Activated CD4-positive, alpha-beta memory T cell treated with anti-CD3 and anti-CD28 coated beads for 36 hours (primary cell): ENCODE measurements around the gene KRTAP19-1. TPM values are rescaled to one million over a fixed set of nuclear protein-coding genes. Genes with fewer than 3 reads are reported as not detected.

Source experiments
- CTCF ChIA-PET: fragments of 350-600 bp; sonication (Branson Sonifier 250); formaldehyde crosslinking; loops from one replicate; lab custom pipeline; 2021; ENCODE audit warnings: antibody characterized with exemption, inconsistent platforms; lab: Charles Lee
- POLR2A ChIA-PET: fragments of 350-600 bp; sonication (Branson Sonifier 250); formaldehyde crosslinking; loops from one replicate; lab custom pipeline; 2021; ENCODE audit warnings: antibody characterized with exemption; lab: Charles Lee
- DNase-seq: peaks from one replicate; pipeline ENCODE4 v3.0.0-alpha.2; 2020
- H3K27ac Mint-ChIP-seq: one replicate; pipeline ENCODE4 v1.8.0; 2021; ENCODE audit warnings: mixed read lengths
- H3K27me3 Mint-ChIP-seq: one replicate; pipeline ENCODE4 v1.8.0; 2021; ENCODE audit warnings: mixed read lengths
- H3K36me3 Mint-ChIP-seq: one replicate; pipeline ENCODE4 v1.8.0; 2021; ENCODE audit warnings: mixed read lengths
- H3K4me1 Mint-ChIP-seq: one replicate; pipeline ENCODE4 v1.8.0; 2021; ENCODE audit warnings: low read depth, mixed read lengths
- H3K4me3 Mint-ChIP-seq: one replicate; pipeline ENCODE4 v1.8.0; 2021; ENCODE audit warnings: mild to moderate bottlenecking, mixed read lengths
- H3K9me3 Mint-ChIP-seq: one replicate; pipeline ENCODE4 v1.8.0; 2021; ENCODE audit warnings: mixed read lengths
- intact Hi-C: fragments of 100-400 bp; cut with micrococcal nuclease; formaldehyde crosslinking; loops from one replicate; pipeline ENCODE4 v1.15.1; 2023
- total RNA-seq, 2 experiments: library from RNA; stranded (reverse); gene quantifications; one replicate each; pipeline ENCODE4 v1.2.3, GENCODE V29; 2021

Gene KRTAP19-1
- total RNA-seq, 2 experiments from 2014 or later = not detected

GRCh38 chr21:30468900-30469714, 11.1 kb downstream of the KRTAP19-1 start:
- ChIA-PET CTCF (no interaction called here), POLR2A (no interaction called here)
- Mint-ChIP-seq H3K27me3 (peaks cover 1% of the 10 kb centered on the region), H3K9me3 (no peaks in the 10 kb centered on the region), H3K36me3 (no peaks in the 10 kb centered on the region), H3K27ac (no peak overlapping the region), H3K4me3 (no peak overlapping the region), H3K4me1 (no peaks in the 10 kb centered on the region)
- no peak for DNase-seq
- intact Hi-C loops = no loop called here

- DNase-seq = no peak
- ChIA-PET POLR2A (no interaction called here), CTCF (no interaction called here)
- Mint-ChIP-seq H3K4me1 (no peaks in the 10 kb centered on the region), H3K9me3 (peaks cover 2% of the 10 kb centered on the region), H3K4me3 (no peak overlapping the region), H3K27me3 (no peaks in the 10 kb centered on the region), H3K27ac (no peak overlapping the region), H3K36me3 (no peaks in the 10 kb centered on the region)
- intact Hi-C loops = no loop called here
Observed at GRCh38 chr21:30463713-30464112, 16.5 kb downstream of the KRTAP19-1 start.

GRCh38 chr21:30448514-30448913, 31.7 kb downstream of the KRTAP19-1 start:
- H3K4me1 Mint-ChIP-seq = no peaks in the 10 kb centered on the region
- no peak for DNase-seq
- no peak overlapping the region for H3K27ac Mint-ChIP-seq
- no peaks in the 10 kb centered on the region for H3K36me3 Mint-ChIP-seq
- POLR2A ChIA-PET = no interaction called here
- intact Hi-C loops = no loop called here
- H3K9me3 Mint-ChIP-seq = no peaks in the 10 kb centered on the region
- CTCF ChIA-PET = interaction anchor here (1.6 kb wide), 1 partner anchor 15 kb away, joined by 4 read pairs; no protein-coding TSS in a partner anchor
- peaks cover 2% of the 10 kb centered on the region for H3K27me3 Mint-ChIP-seq
- H3K4me3 Mint-ChIP-seq = no peak overlapping the region

GRCh38 chr21:30447056-30447455, 33.1 kb downstream of the KRTAP19-1 start:
- no peak for DNase-seq
- POLR2A ChIA-PET = no interaction called here
- H3K4me3 Mint-ChIP-seq = no peak overlapping the region
- H3K9me3 Mint-ChIP-seq = no peaks in the 10 kb centered on the region
- intact Hi-C loops = no loop called here
- no peaks in the 10 kb centered on the region for H3K36me3 Mint-ChIP-seq
- no peaks in the 10 kb centered on the region for H3K4me1 Mint-ChIP-seq
- CTCF ChIA-PET = no interaction called here
- peaks cover 2% of the 10 kb centered on the region for H3K27me3 Mint-ChIP-seq
- no peak overlapping the region for H3K27ac Mint-ChIP-seq

GRCh38 chr21:30444204-30444603, 36.0 kb downstream of the KRTAP19-1 start:
- DNase-seq = no peak
- Mint-ChIP-seq H3K9me3 (no peaks in the 10 kb centered on the region), H3K4me3 (no peak overlapping the region), H3K27me3 (peaks cover 2% of the 10 kb centered on the region), H3K36me3 (no peaks in the 10 kb centered on the region), H3K4me1 (no peaks in the 10 kb centered on the region), H3K27ac (no peak overlapping the region)
- ChIA-PET POLR2A (no interaction called here), CTCF (no interaction called here)
- intact Hi-C loops = no loop called here

GRCh38 chr21:30443226-30443625, 36.9 kb downstream of the KRTAP19-1 start:
- H3K27me3 Mint-ChIP-seq = peaks cover 2% of the 10 kb centered on the region

GRCh38 chr21:30439975-30440374, 40.2 kb downstream of the KRTAP19-1 start, which contains the start of gene KRTAP15-1:
KRTAP15-1 (plus strand) TSS chr21:30440275; CDS start chr21:30440328, 53 bp downstream.
- no peaks in the 10 kb centered on the region for H3K4me1 Mint-ChIP-seq

More at GRCh38 chr21:30443226-30443625, 36.9 kb downstream of the KRTAP19-1 start:
- Mint-ChIP-seq H3K4me1 (no peaks in the 10 kb centered on the region), H3K4me3 (no peak overlapping the region), H3K9me3 (no peaks in the 10 kb centered on the region), H3K36me3 (no peaks in the 10 kb centered on the region), H3K27ac (no peak overlapping the region)
- CTCF ChIA-PET = no interaction called here
- intact Hi-C loops = no loop called here
- POLR2A ChIA-PET = no interaction called here
- DNase-seq = no peak

GRCh38 chr21:30437010-30437565, 43.1 kb downstream of the KRTAP19-1 start:
- H3K27ac Mint-ChIP-seq = no peak overlapping the region
- ChIA-PET CTCF (no interaction called here), POLR2A (no interaction called here)
- H3K4me3 Mint-ChIP-seq = no peak overlapping the region
- H3K27me3 Mint-ChIP-seq = peaks cover 1% of the 10 kb centered on the region
- no peaks in the 10 kb centered on the region for H3K4me1 Mint-ChIP-seq
- no peaks in the 10 kb centered on the region for H3K9me3 Mint-ChIP-seq
- intact Hi-C loops = no loop called here
- no peak for DNase-seq
- H3K36me3 Mint-ChIP-seq = no peaks in the 10 kb centered on the region

More at GRCh38 chr21:30439975-30440374, 40.2 kb downstream of the KRTAP19-1 start, which contains the start of gene KRTAP15-1:
- ChIA-PET CTCF (no interaction called here), POLR2A (no interaction called here)
- intact Hi-C loops = no loop called here
- Mint-ChIP-seq H3K9me3 (no peaks in the 10 kb centered on the region), H3K36me3 (no peaks in the 10 kb centered on the region), H3K4me3 (no peak within 1 kb of the TSS), H3K27ac (no peak within 1 kb of the TSS), H3K27me3 (no peaks in the 10 kb centered on the region)
- DNase-seq = no peak

GRCh38 chr21:30434033-30434631, 46.0 kb downstream of the KRTAP19-1 start:
- Mint-ChIP-seq H3K27me3 (peaks cover 1% of the 10 kb centered on the region), H3K9me3 (no peaks in the 10 kb centered on the region), H3K36me3 (no peaks in the 10 kb centered on the region), H3K27ac (no peak overlapping the region), H3K4me1 (no peaks in the 10 kb centered on the region), H3K4me3 (no peak overlapping the region)
- CTCF ChIA-PET = interaction anchor here (0.6 to 1.8 kb wide), 5 partner anchors 8 to 93 kb away, joined by 3 to 6 read pairs (median 4); partner anchors contain the start of gene KRTAP13-3
- intact Hi-C loops = no loop called here
- POLR2A ChIA-PET = no interaction called here
- DNase-seq = peak; percentile 29

GRCh38 chr21:30430170-30430655, 50.0 kb downstream of the KRTAP19-1 start, which contains the start of gene KRTAP13-4:
KRTAP13-4 (plus strand) TSS chr21:30430220; CDS start chr21:30430276, 56 bp downstream.
- H3K27me3 Mint-ChIP-seq = peaks cover 1% of the 10 kb centered on the region
- H3K4me1 Mint-ChIP-seq = no peaks in the 10 kb centered on the region
- ChIA-PET CTCF (no interaction called here), POLR2A (no interaction called here)
- no peak for DNase-seq
- H3K27ac Mint-ChIP-seq = no peak within 1 kb of the TSS
- H3K9me3 Mint-ChIP-seq = no peaks in the 10 kb centered on the region
- intact Hi-C loops = no loop called here
- no peaks in the 10 kb centered on the region for H3K36me3 Mint-ChIP-seq
- H3K4me3 Mint-ChIP-seq = no peak within 1 kb of the TSS
